ENCODE measurements around the gene WDR64. TPM values are rescaled to one million over a fixed set of nuclear protein-coding genes. Genes with fewer than 3 reads are reported as not detected.

The WDR64 gene
- total RNA-seq, 2 donors from 2014 or later: not detected

GRCh38 chr1:241736387-241736786 lies 84.3 kb downstream of the WDR64 start:
- H3K9me3 Mint-ChIP-seq: no peaks in the 10 kb centered on the region
- WGBS, 2 experiments (ENCODE audit: insufficient coverage in 1 of 2, insufficient read length in 1 of 2): 68 to 78% methylated on average over 1 to 3 of the region's 3 CpGs
- peak; percentile 41 for TF ChIP-seq CTCF (conservative IDR thresholded peaks at IDR 0.05)
- H3K4me1 Mint-ChIP-seq: peaks cover 7% of the 10 kb centered on the region
- H3K4me3 Mint-ChIP-seq: no peak overlapping the region
- H3K27me3 Mint-ChIP-seq (ENCODE audit: insufficient read depth): peaks cover 7% of the 10 kb centered on the region
- Histone ChIP-seq H3K4me1 (ENCODE audit: control insufficient read depth, insufficient read depth, low read length) (no peaks in the 10 kb centered on the region), H3K36me3 (ENCODE audit: control insufficient read depth, insufficient read depth, low read length) (no peaks in the 10 kb centered on the region), H3K9me3 (ENCODE audit: control insufficient read depth, low read length) (no peaks in the 10 kb centered on the region), H3K27me3 (ENCODE audit: control insufficient read depth, insufficient read depth, low read length, poor library complexity, severe bottlenecking) (peaks cover 43% of the 10 kb centered on the region), H3K4me3 (ENCODE audit: low read length) (no peak overlapping the region), H3K9ac (ENCODE audit: extremely low read depth, low read length, poor library complexity, severe bottlenecking) (no peak overlapping the region), H3K27ac (ENCODE audit: low read depth, low read length) (no peak overlapping the region)
- no peaks in the 10 kb centered on the region for H3K36me3 Mint-ChIP-seq (ENCODE audit: low read depth)
- no peak for DNase-seq
- no peak overlapping the region for H3K27ac Mint-ChIP-seq

- Histone ChIP-seq H3K4me3 (ENCODE audit: low read length) (no peak overlapping the region), H3K27me3 (ENCODE audit: control insufficient read depth, insufficient read depth, low read length, poor library complexity, severe bottlenecking) (peaks cover 44% of the 10 kb centered on the region), H3K4me1 (ENCODE audit: control insufficient read depth, insufficient read depth, low read length) (no peaks in the 10 kb centered on the region), H3K9me3 (ENCODE audit: control insufficient read depth, low read length) (no peaks in the 10 kb centered on the region), H3K9ac (ENCODE audit: extremely low read depth, low read length, poor library complexity, severe bottlenecking) (no peak overlapping the region), H3K27ac (ENCODE audit: low read depth, low read length) (no peak overlapping the region), H3K36me3 (ENCODE audit: control insufficient read depth, insufficient read depth, low read length) (no peaks in the 10 kb centered on the region)
- Mint-ChIP-seq H3K4me1 (peaks cover 7% of the 10 kb centered on the region), H3K4me3 (no peak overlapping the region), H3K36me3 (ENCODE audit: low read depth) (no peaks in the 10 kb centered on the region), H3K9me3 (no peaks in the 10 kb centered on the region), H3K27me3 (ENCODE audit: insufficient read depth) (peaks cover 8% of the 10 kb centered on the region), H3K27ac (no peak overlapping the region)
- no peak for DNase-seq
- 93 to 97% methylated on average over 6 to 8 of the region's 8 CpGs for WGBS, 2 experiments (ENCODE audit: insufficient coverage in 1 of 2, insufficient read length in 1 of 2)
- TF ChIP-seq CTCF (conservative IDR thresholded peaks at IDR 0.05): no peak
Measured at GRCh38 chr1:241738284-241739078, 86.4 kb downstream of the WDR64 start.

DNA sequence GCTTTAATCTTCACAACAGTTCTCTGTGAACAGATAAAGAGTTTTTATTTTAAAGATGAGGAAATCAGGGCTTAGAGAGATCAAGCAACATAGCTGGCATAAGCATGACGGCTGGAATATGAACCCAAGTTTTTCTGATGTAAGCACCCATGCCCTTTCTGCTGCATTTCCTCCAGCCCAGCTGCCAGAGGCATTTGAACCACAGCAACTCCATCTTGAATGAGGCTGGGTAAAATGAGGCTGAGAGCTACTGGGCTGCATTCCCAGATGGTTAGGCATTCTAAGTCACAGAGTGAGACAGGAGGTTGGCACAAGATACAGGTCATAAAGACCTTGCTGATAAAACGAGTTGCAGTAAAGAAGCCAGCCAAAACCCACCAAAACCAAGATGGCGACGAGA lies 90.0 kb downstream of the WDR64 start:
- Histone ChIP-seq H3K4me1 (ENCODE audit: control insufficient read depth, insufficient read depth, low read length) (no peaks in the 10 kb centered on the region), H3K27me3 (ENCODE audit: control insufficient read depth, insufficient read depth, low read length, poor library complexity, severe bottlenecking) (peaks cover 29% of the 10 kb centered on the region), H3K36me3 (ENCODE audit: control insufficient read depth, insufficient read depth, low read length) (no peaks in the 10 kb centered on the region), H3K9me3 (ENCODE audit: control insufficient read depth, low read length) (no peaks in the 10 kb centered on the region), H3K4me3 (ENCODE audit: low read length) (no peak overlapping the region), H3K27ac (ENCODE audit: low read depth, low read length) (no peak overlapping the region), H3K9ac (ENCODE audit: extremely low read depth, low read length, poor library complexity, severe bottlenecking) (no peak overlapping the region)
- Mint-ChIP-seq H3K27ac (no peak overlapping the region), H3K36me3 (ENCODE audit: low read depth) (no peaks in the 10 kb centered on the region), H3K9me3 (no peaks in the 10 kb centered on the region), H3K27me3 (ENCODE audit: insufficient read depth) (peaks cover 10% of the 10 kb centered on the region), H3K4me3 (no peak overlapping the region), H3K4me1 (no peaks in the 10 kb centered on the region)
- DNase-seq: no peak
- WGBS, 2 experiments (ENCODE audit: insufficient coverage in 1 of 2, insufficient read length in 1 of 2): 90 to 94% methylated on average over 4 of the region's 4 CpGs
- TF ChIP-seq CTCF (conservative IDR thresholded peaks at IDR 0.05): no peak
